Inferior parietal cortex (tissue), 1 donor: ENCODE measurements around the gene MOAP1.
"Not testable (repeated sequence)": the region's sequence is repeated elsewhere in the genome, so short reads cannot be mapped to it uniquely, and the experiment has no call there.

ENCODE experiments used
- DNase-seq: peaks from one replicate; pipeline ENCODE4 v3.0.0-alpha.2; 2016; ENCODE audit errors: extremely low spot score

The MOAP1 gene

DNA sequence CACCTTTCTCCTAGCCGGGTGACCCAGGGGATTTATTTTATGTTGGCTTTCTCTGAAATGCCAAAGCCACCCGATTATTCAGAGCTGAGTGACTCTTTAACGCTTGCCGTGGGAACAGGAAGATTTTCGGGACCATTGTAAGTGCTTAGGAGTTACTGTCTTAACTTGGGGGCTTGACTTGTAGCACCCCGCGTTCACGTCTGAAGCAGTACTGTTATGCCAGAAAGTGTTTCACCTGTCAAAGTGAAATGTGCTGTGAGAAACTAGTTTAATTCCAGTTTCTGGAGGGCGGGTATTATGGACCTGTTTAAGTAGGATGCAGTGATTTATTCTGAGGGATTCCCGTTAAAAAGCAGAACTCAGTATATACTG is 638 bp upstream of the MOAP1 start:
- DNase-seq = peak; percentile 42

DNA sequence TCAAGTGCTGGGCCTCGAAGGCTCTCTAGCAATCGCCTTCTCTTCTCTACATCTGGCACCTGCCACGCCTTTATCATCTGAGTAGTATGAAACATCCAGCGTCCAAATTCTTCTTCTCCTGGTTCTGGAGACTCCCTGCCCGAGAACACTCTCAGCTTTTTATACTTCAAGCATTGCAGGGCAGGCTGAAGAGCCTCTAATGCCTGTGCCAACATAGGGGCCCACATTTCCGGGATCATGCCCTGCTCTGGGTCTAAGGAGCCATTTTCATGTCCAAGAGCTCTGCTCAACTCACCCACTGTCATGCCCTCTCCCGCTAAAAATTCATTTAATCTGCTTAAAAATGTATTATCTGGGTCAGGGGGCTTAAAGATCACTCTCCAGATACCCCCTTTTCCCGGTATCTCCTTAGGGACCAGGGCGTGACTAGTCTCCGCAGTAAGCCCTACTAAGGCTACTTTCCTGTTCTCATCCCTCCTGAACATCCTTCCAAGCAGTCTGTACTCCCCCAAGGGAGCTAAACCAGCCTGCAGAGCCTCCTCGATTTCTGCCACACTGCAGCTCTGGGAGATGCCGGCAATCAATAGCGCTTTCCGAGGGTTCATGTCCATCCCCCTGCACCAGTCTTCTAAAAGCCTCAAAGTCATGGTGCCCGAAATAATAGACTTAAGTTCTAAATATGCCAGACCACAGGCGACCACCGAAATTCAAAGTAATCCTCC is 940 bp downstream of the MOAP1 start:
- no peak for DNase-seq

DNA sequence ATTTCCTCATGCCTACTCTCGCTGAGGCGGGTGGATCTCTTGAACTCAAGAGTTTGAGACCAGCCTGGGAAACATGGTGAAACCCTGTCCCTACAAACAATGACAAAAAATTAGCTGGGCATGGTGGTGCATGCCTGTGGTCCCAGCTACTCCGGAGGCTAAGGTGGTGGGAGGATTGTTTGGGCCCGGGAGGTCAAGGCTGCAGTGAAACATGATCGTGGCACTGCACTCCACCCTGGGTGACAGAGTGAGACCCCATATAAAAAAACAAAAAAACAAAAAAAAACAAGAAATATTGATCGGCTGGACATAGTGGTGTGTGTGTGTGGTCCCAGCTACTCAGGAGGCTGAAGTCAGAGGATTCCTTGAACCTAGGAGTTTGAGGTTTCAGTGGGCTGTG is 9.2 kb downstream of the MOAP1 start:
- DNase-seq = no peak

DNA sequence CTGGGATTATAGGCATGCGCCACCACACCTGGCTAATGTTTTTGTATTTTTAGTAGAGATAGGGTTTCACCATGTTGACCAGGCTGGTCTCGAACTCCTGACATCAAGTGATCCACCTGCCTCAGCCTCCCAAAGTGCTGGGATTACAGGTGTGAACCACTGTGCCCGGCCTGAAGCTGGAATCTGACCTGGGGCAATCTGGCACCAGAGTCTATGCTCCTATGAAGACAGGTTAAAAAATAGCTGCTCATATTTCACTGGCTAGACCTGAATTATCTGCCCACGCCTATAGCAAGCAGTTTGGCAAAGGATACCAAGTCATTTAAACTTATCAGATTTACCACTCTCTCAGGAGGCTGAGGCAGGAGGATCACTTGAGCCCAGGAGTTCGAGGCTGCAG is 10.0 kb downstream of the MOAP1 start:
- DNase-seq = not testable (repeated sequence)

DNA sequence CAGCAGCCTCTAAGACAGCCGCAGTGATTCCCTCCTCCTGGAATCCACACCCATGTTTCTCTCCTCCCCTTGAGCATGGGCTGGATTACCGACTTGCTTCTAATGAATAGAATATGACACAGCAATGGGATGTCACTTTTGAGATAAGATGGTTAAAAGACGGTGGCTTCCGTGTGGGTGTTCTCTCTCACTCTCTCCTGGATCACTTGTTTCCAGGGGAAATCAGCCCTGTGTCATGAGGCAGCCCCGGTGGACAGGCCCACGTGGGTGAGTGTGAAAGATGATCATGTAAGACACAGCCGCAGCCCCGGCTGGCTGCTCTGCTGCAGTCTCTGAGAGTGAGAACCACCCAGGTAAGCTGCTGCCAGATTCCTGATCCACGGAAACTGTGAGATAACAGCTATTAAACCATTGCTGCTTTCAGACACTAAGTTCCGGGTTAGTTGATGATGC is 10.7 kb downstream of the MOAP1 start:
- DNase-seq = no peak

DNA sequence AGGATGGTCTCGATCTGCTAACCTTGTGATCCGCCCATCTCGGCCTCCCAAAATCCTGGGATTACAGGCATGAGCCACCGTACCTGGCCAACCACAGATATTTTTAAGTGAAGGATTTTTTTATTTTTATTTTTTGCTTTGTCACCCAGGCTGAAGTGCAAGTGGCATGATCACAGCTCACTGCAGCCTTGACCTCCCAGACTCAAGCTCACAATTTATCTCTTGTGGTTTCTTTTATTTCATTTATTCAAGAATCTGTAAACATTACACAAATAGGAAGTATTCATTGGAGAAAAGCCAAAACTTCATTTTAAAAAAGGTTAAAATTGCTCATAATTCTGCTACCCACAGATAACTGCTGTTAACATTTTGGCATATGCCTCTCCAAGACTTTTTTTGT is 13.3 kb downstream of the MOAP1 start:
- DNase-seq = no peak

GRCh38 chr14:93170141-93170540 is 14.6 kb downstream of the MOAP1 start:
- not testable (repeated sequence) for DNase-seq

GRCh38 chr14:93169619-93170018 is 15.1 kb downstream of the MOAP1 start:
- DNase-seq = not testable (repeated sequence)

DNA sequence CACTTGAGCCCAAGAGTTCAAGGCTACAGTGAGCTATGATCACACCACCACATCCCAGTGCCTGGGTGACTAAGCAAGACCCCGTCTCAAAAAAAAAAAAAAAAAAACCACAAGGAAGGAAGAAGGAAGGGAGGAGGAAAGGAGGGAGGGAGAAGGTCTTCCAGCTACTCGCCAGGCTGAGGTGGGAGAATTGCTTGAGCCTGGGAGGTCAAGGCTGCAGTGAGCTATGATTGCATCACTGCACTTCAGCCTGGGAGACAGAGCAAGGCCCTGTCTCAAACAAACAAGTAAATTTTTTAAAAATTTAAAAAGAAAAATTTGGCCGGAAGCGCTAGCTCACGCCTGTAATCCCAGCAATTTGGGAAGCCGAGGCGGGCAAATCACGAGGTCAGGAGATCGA is 16.1 kb downstream of the MOAP1 start:
- DNase-seq = not testable (repeated sequence)

- DNase-seq = not testable (repeated sequence)
These were observed 19.1 kb downstream of the MOAP1 start for GRCh38 chr14:93165271-93166265.

- DNase-seq = no peak
These were observed 21.1 kb downstream of the MOAP1 start for GRCh38 chr14:93163564-93163963.

- DNase-seq = no peak
These were observed 23.2 kb downstream of the MOAP1 start for GRCh38 chr14:93161411-93161940.

- DNase-seq = no peak
These were observed 24.3 kb downstream of the MOAP1 start for GRCh38 chr14:93160353-93160801.

DNA sequence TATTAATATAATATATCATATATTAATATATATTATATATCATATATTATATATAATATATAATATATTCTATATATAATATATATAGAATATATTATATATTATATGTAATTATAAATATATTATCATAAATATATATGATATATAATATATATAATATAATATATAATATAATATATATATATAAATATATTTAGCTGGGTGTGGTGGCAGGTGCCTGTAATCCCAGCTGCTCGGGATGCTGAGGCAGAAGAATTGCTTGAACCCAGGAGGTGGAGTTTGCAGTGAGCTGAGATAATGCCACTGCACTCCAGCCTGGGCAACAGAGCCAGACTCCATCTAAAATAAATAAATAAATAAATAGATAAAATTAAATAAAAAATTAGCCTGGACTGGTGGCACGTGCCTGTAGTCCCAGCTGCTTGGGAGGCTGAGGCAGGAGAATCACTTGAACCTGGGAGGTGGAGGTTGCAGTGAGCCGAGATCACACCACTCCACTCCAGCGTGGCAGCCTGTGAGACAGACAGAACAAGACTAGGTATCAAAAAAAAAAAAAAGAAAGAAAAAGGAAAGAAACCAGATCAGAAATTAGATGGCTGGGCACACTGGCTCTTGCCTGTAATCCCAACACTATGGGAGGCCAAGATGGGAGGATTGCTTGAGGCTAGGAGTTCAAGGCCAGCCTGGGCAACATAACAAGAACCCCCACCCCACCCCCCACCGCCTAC is 24.9 kb downstream of the MOAP1 start:
- not testable (repeated sequence) for DNase-seq

DNA sequence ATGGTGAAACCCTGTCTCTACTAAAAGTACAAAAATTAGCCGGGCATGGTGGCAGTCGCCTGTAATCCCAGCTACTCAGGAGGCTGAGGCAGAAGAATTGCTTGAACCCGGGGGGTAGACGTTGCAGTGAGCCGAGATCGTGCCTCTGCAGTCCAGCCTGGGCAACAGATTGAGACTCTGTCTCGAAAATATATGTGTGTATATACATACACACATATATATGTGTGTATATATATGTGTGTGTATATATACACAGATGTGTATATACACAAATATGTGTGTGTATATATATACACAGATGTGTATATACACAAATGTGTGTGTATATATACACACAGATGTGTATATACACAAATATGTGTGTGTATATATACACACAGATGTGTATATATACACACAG is 26.3 kb downstream of the MOAP1 start:
- not testable (repeated sequence) for DNase-seq

DNA sequence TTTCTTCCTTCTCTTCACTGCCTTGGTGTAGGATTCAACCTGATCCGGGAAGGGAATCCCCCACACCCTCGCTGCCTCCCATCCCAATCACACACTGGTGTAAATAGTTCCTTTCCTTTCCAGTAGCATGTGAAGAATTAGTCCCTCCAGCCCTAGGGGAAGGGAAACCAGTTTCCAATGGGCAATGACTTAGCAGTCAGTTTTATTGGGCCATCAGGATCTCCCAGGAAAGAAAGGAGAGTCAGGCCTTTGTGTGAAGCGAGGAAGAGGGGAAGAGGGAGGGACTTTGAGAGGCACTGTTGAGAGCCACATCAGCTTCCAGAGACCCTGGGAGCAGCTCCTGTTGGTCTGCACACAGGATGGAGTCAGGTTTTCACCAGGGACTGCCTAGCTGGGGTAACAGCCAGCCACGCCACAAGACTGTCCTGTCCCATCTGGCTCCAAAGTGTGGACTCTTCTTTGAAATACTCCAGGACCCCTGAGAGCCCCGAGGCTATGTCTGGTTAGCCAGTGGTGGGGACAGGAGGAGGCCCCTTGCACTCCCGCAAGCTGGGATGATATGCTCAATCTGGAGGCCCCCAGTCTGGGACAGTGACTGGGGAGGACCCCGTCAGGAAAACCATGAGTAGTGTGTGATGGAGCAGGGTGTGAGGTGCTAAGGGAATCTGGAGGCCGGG is 27.9 kb downstream of the MOAP1 start:
- DNase-seq = no peak

GRCh38 chr14:93155667-93156066 is 29.0 kb downstream of the MOAP1 start:
- DNase-seq = no peak

GRCh38 chr14:93153121-93153520 is 31.6 kb downstream of the MOAP1 start:
- no peak for DNase-seq

GRCh38 chr14:93150227-93151208 is 34.2 kb downstream of the MOAP1 start:
- DNase-seq = no peak

- no peak for DNase-seq
These were observed 35.7 kb downstream of the MOAP1 start for GRCh38 chr14:93148979-93149378.
